CD14-positive monocyte (primary cell): Measurements from ENCODE around the gene ZNF827. TPM values are rescaled to one million over a fixed set of nuclear protein-coding genes. Genes with fewer than 3 reads are reported as not detected.

ENCODE experiments used
- DNase-seq, 3 donors: peaks; one replicate each; pipeline ENCODE4 v3.0.0-alpha.2; 2011 to 2022
- H2AFZ ChIP-seq: 2 replicates; pipeline ENCODE4 v1.6.0; 2012; ENCODE audit warnings: mild to moderate bottlenecking, low read depth, low read length, inconsistent platforms; ENCODE audit not compliant: insufficient read depth, poor library complexity, severe bottlenecking
- H3K27ac ChIP-seq, 2 donors: 1 replicate in 1 of 2; 2 replicates in 1 of 2; pipeline ENCODE4 v1.5.1; 2012 to 2013; ENCODE audit warnings: low read length in 2 of 2, control low read depth in 1 of 2, inconsistent platforms in 1 of 2, low read depth in 1 of 2, mild to moderate bottlenecking in 1 of 2
- H3K27me3 ChIP-seq, 2 donors: one replicate each; pipeline versions ENCODE4 v1.6.0 to v1.6.1; 2011 to 2013; ENCODE audit warnings: low read length in 2 of 2; ENCODE audit not compliant: control insufficient read depth in 2 of 2, insufficient read depth in 2 of 2
- H3K36me3 ChIP-seq, 2 donors: replicated peaks in 1 of 2; 1 replicate in 1 of 2; 2 replicates in 1 of 2; pipeline versions ENCODE4 v1.5.1 to v1.6.1; 2012 to 2013; ENCODE audit warnings: low read length in 2 of 2, control low read depth in 1 of 2, inconsistent platforms in 1 of 2, mild to moderate bottlenecking in 1 of 2; ENCODE audit not compliant: insufficient read depth in 2 of 2, control insufficient read depth in 1 of 2
- H3K4me1 ChIP-seq, 2 donors: 1 replicate in 1 of 2; 2 replicates in 1 of 2; pipeline versions ENCODE4 v1.5.1 to v1.6.1; 2012 to 2013; ENCODE audit warnings: low read length in 2 of 2, control low read depth in 1 of 2, inconsistent platforms in 1 of 2, mild to moderate bottlenecking in 1 of 2, moderate library complexity in 1 of 2; ENCODE audit not compliant: insufficient read depth in 2 of 2, control insufficient read depth in 1 of 2
- H3K4me2 ChIP-seq: replicated peaks from 2 replicates; pipeline ENCODE3; 2012; ENCODE audit warnings: low read length, moderate library complexity, mild to moderate bottlenecking; ENCODE audit not compliant: poor library complexity, severe bottlenecking; ENCODE audit errors: extremely low read depth
- H3K4me3 ChIP-seq, 3 experiments: fragments of 200-600 bp in 1 of 3; sonication (generic) in 1 of 3; replicated peaks in 1 of 3; 1 replicate in 2 of 3; 2 replicates in 1 of 3; pipeline ENCODE4 v1.5.1; 2011 to 2013; ENCODE audit warnings: low read length in 3 of 3, mild to moderate bottlenecking in 3 of 3, control low read depth in 2 of 3, low read depth in 2 of 3, inconsistent platforms in 1 of 3, moderate library complexity in 1 of 3
- H3K79me2 ChIP-seq: 2 replicates; pipeline ENCODE4 v1.6.0; 2012; ENCODE audit warnings: mild to moderate bottlenecking, control low read depth, inconsistent platforms, low read length, moderate library complexity; ENCODE audit not compliant: insufficient read depth
- H3K9ac ChIP-seq: 2 replicates; pipeline ENCODE4 v1.6.0; 2017; ENCODE audit warnings: low read length, mild to moderate bottlenecking; ENCODE audit not compliant: insufficient read depth, poor library complexity, severe bottlenecking
- H3K9me3 ChIP-seq, 2 donors: replicated peaks in 1 of 2; 1 replicate in 1 of 2; 2 replicates in 1 of 2; pipeline versions ENCODE4 v1.5.1 to v1.6.1; 2012 to 2013; ENCODE audit warnings: low read length in 2 of 2, control low read depth in 1 of 2; ENCODE audit not compliant: control insufficient read depth in 1 of 2, insufficient read depth in 1 of 2
- H4K20me1 ChIP-seq: 2 replicates; pipeline ENCODE4 v1.6.0; 2012; ENCODE audit warnings: mild to moderate bottlenecking, low read length, control low read depth, moderate library complexity; ENCODE audit not compliant: insufficient read depth
- H3K27ac Mint-ChIP-seq, 7 donors: one replicate each; pipeline ENCODE4 v1.8.0; 2020; ENCODE audit warnings: mild to moderate bottlenecking in 7 of 7, mixed read lengths in 7 of 7, moderate library complexity in 6 of 7, inconsistent platforms in 2 of 7
- H3K27me3 Mint-ChIP-seq, 3 donors: one replicate each; pipeline ENCODE4 v1.8.0; 2021 to 2022; ENCODE audit warnings: low read depth in 3 of 3, mild to moderate bottlenecking in 3 of 3, mixed read lengths in 3 of 3, moderate library complexity in 3 of 3, inconsistent platforms in 1 of 3
- H3K36me3 Mint-ChIP-seq, 2 donors: one replicate each; pipeline ENCODE4 v1.8.0; 2020; ENCODE audit warnings: mixed read lengths in 2 of 2, inconsistent platforms in 1 of 2, mild to moderate bottlenecking in 1 of 2
- H3K4me1 Mint-ChIP-seq: one replicate; pipeline ENCODE4 v1.8.0; 2020; ENCODE audit warnings: mild to moderate bottlenecking, mixed read lengths
- H3K4me3 Mint-ChIP-seq, 2 donors: one replicate each; pipeline ENCODE4 v1.8.0; 2020; ENCODE audit warnings: mild to moderate bottlenecking in 2 of 2, mixed read lengths in 2 of 2, moderate library complexity in 1 of 2
- H3K9me3 Mint-ChIP-seq, 7 donors: one replicate each; pipeline ENCODE4 v1.8.0; 2020 to 2022; ENCODE audit warnings: mixed read lengths in 7 of 7, mild to moderate bottlenecking in 6 of 7, moderate library complexity in 6 of 7, inconsistent platforms in 2 of 7
- WGBS: methylation state at CpG from one replicate; pipeline ENCODE4 v1.1.5; 2013; ENCODE audit warnings: missing lambda C conversion rate; ENCODE audit not compliant: insufficient coverage; 5-methylcytosine and 5-hydroxymethylcytosine counted together
- intact Hi-C, 2 donors: fragments of 100-400 bp; cut with micrococcal nuclease; formaldehyde crosslinking; loops; one replicate each; pipeline versions ENCODE4 v1.15.0 to v1.15.1; 2023
- polyA plus RNA-seq, 3 donors: library from polyadenylated mRNA; depleted of rRNA in 1 of 3; unstranded in 2 of 3; stranded (reverse) in 1 of 3; fragments of 300-500 nt in 2 of 3; fragments of >200 nt in 1 of 3; fragmentation: Illumina TruSeq in 2 of 3; gene quantifications; 1 replicate in 2 of 3; 2 replicates in 1 of 3; pipeline ENCODE4 v1.2.3, GENCODE V29; 2012 to 2021
- TF ChIP-seq, protein P1 (sequence below): fragments of 200-600 bp; IDR thresholded peaks from one replicate; pipeline ENCODE4 v1.8.0; 2022; ENCODE audit warnings: antibody characterized with exemption, mild to moderate bottlenecking

Gene ZNF827
- polyA plus RNA-seq, 3 donors: 0.04 TPM; not detected in 2

DNA sequence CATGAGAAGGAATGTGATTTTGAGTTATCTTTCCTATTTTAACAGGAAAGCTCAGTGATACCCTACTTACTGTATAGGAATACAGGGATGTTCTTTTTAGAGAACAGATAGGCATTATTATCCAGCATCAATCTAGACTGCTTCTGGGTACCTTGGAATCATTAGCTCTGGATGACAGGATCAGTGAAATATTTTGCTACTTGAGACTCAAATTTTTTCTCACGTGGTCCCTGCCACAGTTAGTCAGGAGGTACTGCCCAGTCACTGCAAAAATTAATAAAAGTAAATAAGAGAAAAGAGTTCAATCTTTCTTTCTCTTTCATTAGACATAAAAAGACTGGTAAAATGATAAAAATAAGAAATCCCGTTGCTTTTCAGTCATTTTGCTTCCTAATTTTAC, 5.5 kb downstream of the ZNF827 start:
- H3K4me1 ChIP-seq: peaks cover 16% of the 10 kb centered on the region in 2 donors
- TF ChIP-seq, protein P1, sequence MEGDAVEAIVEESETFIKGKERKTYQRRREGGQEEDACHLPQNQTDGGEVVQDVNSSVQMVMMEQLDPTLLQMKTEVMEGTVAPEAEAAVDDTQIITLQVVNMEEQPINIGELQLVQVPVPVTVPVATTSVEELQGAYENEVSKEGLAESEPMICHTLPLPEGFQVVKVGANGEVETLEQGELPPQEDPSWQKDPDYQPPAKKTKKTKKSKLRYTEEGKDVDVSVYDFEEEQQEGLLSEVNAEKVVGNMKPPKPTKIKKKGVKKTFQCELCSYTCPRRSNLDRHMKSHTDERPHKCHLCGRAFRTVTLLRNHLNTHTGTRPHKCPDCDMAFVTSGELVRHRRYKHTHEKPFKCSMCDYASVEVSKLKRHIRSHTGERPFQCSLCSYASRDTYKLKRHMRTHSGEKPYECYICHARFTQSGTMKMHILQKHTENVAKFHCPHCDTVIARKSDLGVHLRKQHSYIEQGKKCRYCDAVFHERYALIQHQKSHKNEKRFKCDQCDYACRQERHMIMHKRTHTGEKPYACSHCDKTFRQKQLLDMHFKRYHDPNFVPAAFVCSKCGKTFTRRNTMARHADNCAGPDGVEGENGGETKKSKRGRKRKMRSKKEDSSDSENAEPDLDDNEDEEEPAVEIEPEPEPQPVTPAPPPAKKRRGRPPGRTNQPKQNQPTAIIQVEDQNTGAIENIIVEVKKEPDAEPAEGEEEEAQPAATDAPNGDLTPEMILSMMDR: no peak
- WGBS: no CpG with 5 or more reads among the region's 2 CpGs
- no peaks in the 10 kb centered on the region for H3K36me3 ChIP-seq
- no peak for DNase-seq
- H3K4me2 ChIP-seq: no peak overlapping the region
- peaks cover 23% of the 10 kb centered on the region for H3K4me1 Mint-ChIP-seq
- H3K36me3 Mint-ChIP-seq: peaks cover 0 to 5% of the 10 kb centered on the region in 2 donors
- no peaks in the 10 kb centered on the region for H3K79me2 ChIP-seq
- no peak overlapping the region for H2AFZ ChIP-seq
- H3K9ac ChIP-seq: no peak overlapping the region
- H3K27me3 Mint-ChIP-seq: peaks cover 20 to 33% (median 22%) of the 10 kb centered on the region in 3 donors
- no peaks in the 10 kb centered on the region for H4K20me1 ChIP-seq
- peaks cover 5 to 15% of the 10 kb centered on the region in 2 donors for H3K27me3 ChIP-seq
- no peak overlapping the region for H3K27ac Mint-ChIP-seq
- H3K9me3 Mint-ChIP-seq: peaks cover 0 to 3% (median 0%) of the 10 kb centered on the region in 7 donors
- no peak overlapping the region for H3K4me3 ChIP-seq
- no peak overlapping the region for H3K4me3 Mint-ChIP-seq
- intact Hi-C loops: no loop called here
- H3K9me3 ChIP-seq: no peaks in the 10 kb centered on the region
- no peak overlapping the region for H3K27ac ChIP-seq

DNA sequence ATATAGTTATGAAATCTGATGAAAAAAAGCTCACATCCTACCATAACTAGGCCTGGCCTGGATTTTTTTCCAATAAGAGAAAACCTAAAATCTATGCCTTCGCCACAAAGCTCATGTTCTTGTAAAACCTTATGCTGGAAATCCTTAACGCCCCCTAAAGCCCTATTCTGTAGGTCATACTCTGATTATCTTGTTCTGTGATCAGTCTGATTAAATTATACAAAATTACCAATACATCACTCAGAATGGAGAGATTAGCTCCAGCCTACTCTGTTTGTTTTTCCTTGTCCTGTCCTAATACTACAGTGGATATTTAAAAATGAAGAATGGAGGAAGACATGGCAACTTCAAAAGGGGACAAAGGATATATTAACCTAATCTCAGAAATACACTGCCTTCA, 7.2 kb downstream of the ZNF827 start:
- peaks cover 0 to 2% (median 0%) of the 10 kb centered on the region in 7 donors for H3K9me3 Mint-ChIP-seq
- H3K79me2 ChIP-seq: no peaks in the 10 kb centered on the region
- WGBS: no CpG with 5 or more reads among the region's 2 CpGs

More for the DNA sequence above, 7.2 kb downstream of the ZNF827 start:
- DNase-seq: no peak
- TF ChIP-seq, protein P1: no peak
- Histone ChIP-seq H3K27me3 (peaks cover 0 to 7% of the 10 kb centered on the region in 2 donors), H3K9ac (no peak overlapping the region), H2AFZ (no peak overlapping the region), H3K4me3 (no peak overlapping the region), H3K27ac (no peak overlapping the region), H3K4me1 (peaks cover 11 to 12% of the 10 kb centered on the region in 2 donors), H4K20me1 (no peaks in the 10 kb centered on the region), H3K36me3 (no peaks in the 10 kb centered on the region), H3K9me3 (no peaks in the 10 kb centered on the region), H3K4me2 (no peak overlapping the region)
- Mint-ChIP-seq H3K36me3 (peaks cover 0 to 2% of the 10 kb centered on the region in 2 donors), H3K27me3 (peaks cover 8 to 17% (median 11%) of the 10 kb centered on the region in 3 donors), H3K27ac (no peak overlapping the region), H3K4me1 (peaks cover 24% of the 10 kb centered on the region), H3K4me3 (no peak overlapping the region)
- intact Hi-C loops: no loop called here
